Rectal smooth muscle tissue (tissue), 1 donor: ENCODE results near the gene RMDN2.

Experiments
- H3K27ac ChIP-seq: one replicate; pipeline ENCODE4 v1.7.0; 2013; ENCODE audit warnings: low read depth, low read length, inconsistent platforms
- H3K27me3 ChIP-seq: one replicate; pipeline ENCODE4 v1.7.0; 2013; ENCODE audit warnings: low read length; ENCODE audit not compliant: control insufficient read depth, insufficient read depth
- H3K36me3 ChIP-seq: one replicate; pipeline ENCODE4 v1.7.0; 2013; ENCODE audit warnings: low read length; ENCODE audit not compliant: control insufficient read depth, insufficient read depth
- H3K4me1 ChIP-seq: one replicate; pipeline ENCODE4 v1.7.0; 2013; ENCODE audit warnings: low read length; ENCODE audit not compliant: control insufficient read depth, insufficient read depth
- H3K4me3 ChIP-seq: one replicate; pipeline ENCODE4 v1.7.0; 2013; ENCODE audit warnings: low read length
- H3K9ac ChIP-seq: one replicate; pipeline ENCODE4 v1.7.0; 2013; ENCODE audit warnings: low read length

RMDN2 gene

DNA sequence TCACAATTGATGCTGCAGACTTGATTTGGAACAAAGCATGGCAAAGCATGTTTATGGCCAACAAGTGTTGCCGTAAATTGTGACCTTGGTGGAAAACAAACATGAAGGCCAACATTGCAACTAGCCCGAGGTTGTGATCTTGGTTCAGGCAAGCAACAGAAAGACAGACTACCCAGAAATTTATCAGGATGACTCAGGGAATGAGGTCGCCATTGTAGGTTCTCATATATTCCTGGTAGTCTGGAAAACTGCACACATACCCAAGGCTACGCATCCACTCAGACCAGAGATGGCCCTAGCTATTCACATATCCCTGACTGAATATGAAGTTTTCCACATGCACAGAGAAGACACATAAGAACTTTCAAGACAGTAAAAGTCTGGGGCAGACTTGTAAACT is 120.7 kb downstream of the RMDN2 start:
- Histone ChIP-seq H3K4me1 (no peaks in the 10 kb centered on the region), H3K9ac (no peak overlapping the region), H3K36me3 (no peaks in the 10 kb centered on the region)

DNA sequence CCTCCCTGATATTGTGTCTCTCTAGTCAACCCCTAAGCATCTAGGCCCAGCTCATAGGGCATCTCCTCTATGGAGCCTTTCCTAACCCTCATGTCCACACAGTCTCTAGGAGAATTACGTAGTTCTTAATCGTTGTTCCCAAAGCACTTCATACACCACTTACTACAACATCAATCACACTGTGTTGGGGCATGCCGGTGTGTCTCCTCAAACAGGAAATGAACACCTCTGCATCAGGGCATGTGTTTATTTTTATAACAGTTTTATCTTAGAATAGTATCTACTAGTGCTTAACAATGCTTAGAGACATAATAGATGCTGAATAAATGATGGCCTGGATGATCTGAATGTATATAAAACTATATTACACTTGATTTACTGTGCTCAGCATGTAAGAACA is 131.1 kb downstream of the RMDN2 start:
- H3K27ac ChIP-seq = no peak overlapping the region
- no peaks in the 10 kb centered on the region for H3K36me3 ChIP-seq
- H3K4me1 ChIP-seq = no peaks in the 10 kb centered on the region
- H3K4me3 ChIP-seq = no peak overlapping the region
- no peak overlapping the region for H3K9ac ChIP-seq
- H3K27me3 ChIP-seq = no peaks in the 10 kb centered on the region

More for the DNA sequence above, 120.7 kb downstream of the RMDN2 start:
- Histone ChIP-seq H3K4me3 (no peak overlapping the region), H3K27ac (no peak overlapping the region), H3K27me3 (no peaks in the 10 kb centered on the region)

DNA sequence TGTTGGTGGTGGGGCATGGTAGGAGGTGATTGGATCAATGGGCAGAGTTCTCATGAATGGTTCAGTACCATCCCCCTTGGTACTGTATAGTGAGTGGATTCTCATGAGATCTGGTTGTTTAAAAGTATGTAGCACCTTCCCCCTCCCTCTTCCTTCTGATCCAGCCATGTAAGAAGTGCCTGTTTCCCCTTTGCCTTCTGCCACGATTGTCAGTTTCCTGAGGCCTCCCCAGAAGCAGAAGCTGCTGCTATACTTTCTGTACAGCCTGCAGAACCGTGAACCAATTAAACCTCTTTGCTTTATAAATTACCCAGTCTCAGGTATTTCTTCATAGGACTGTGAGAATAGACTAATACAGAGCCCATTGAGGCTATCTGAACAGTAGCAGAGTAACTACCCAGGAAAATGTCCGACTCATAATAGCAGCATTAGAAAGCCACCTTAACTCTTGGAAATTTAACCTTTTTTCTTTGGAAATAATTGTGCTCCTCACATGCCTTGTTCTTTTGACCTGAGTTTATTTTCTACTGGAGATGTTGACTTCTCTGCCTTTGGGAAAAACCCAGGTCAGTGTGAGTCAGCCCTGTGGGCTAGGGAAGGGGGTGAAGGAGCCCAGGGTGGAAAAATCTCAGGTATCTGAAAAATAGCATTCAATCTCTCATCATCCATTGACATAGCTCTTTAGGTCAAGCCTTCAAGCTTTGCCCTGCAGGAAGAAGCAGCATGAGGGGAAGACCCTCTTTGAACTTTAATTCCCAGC is 132.7 kb downstream of the RMDN2 start:
- no peaks in the 10 kb centered on the region for H3K36me3 ChIP-seq
- no peaks in the 10 kb centered on the region for H3K27me3 ChIP-seq
- no peaks in the 10 kb centered on the region for H3K4me1 ChIP-seq
- H3K9ac ChIP-seq = no peak overlapping the region
- H3K27ac ChIP-seq = no peak overlapping the region
- H3K4me3 ChIP-seq = no peak overlapping the region

DNA sequence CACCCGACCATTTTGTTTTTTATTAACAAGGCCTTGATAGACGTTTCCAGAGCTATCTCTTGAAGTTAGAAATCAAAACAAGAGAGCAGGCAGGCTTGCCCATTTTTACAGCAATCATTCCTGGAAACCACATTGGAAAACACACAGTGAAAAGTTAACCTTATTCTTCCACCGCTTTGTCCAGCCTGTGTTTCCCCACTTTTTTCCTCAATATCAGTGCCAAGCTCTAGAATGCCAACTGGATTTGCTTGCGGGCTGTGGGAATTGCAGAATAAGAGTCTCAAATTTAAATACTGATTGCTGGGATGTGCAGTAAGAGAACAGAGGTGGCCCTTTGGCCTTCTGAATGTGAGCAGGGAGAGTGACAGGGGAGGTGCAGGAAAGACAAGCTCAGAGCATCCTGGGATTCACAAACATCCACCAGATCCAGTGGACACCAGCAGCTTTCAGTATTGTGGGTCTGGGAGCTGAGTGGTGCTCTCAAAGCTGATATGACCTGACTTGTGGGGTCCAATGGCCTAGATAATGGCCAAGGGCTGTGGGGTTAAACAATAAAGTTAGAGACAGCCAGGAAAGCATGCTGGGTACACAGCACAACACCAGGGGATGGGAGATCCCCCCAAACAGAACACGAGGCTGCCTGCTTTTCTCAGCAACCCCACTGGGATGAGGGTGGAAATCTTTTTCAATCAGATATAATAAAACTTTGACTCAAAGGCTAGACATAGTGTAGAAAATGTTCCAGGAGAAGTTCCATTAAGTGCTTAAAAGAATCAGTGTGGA is 135.3 kb downstream of the RMDN2 start:
- no peak overlapping the region for H3K9ac ChIP-seq
- H3K27ac ChIP-seq = no peak overlapping the region
- H3K4me3 ChIP-seq = no peak overlapping the region
- no peaks in the 10 kb centered on the region for H3K36me3 ChIP-seq
- H3K27me3 ChIP-seq = no peaks in the 10 kb centered on the region
- H3K4me1 ChIP-seq = no peaks in the 10 kb centered on the region

DNA sequence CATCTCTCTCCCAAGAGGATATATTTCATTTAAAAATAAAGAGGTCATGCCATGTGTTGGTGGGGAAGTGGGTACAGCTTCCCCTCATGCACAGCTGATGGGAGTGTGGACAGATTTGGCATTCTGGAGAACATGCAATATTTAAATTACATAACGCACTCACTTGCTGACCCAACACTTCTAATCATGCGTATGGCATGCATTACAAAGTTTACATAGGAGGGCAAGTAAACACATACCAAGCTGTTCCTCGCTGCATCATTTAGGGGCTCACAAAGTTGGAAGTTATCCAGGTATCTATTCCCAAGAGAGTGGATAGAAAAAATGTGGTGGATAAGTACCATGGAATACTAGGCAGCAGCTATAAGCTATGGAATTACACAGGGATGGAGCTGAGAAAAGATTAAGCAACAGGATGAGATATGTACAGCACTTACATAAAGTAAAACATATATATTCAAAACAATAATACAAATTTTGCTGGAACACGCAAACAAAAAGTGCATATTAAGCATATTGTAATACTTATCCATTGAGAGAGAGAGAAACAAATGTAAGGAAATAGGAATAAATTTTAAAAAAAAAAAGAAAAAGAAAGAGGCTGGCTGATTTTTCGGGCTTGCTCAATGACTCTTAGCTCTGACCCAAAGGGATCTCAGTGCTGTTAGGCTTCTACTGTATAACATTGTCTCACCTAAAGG is 139.9 kb downstream of the RMDN2 start:
- Histone ChIP-seq H3K9ac (no peak overlapping the region), H3K4me1 (no peaks in the 10 kb centered on the region), H3K27me3 (no peaks in the 10 kb centered on the region), H3K36me3 (no peaks in the 10 kb centered on the region), H3K27ac (no peak overlapping the region), H3K4me3 (no peak overlapping the region)

DNA sequence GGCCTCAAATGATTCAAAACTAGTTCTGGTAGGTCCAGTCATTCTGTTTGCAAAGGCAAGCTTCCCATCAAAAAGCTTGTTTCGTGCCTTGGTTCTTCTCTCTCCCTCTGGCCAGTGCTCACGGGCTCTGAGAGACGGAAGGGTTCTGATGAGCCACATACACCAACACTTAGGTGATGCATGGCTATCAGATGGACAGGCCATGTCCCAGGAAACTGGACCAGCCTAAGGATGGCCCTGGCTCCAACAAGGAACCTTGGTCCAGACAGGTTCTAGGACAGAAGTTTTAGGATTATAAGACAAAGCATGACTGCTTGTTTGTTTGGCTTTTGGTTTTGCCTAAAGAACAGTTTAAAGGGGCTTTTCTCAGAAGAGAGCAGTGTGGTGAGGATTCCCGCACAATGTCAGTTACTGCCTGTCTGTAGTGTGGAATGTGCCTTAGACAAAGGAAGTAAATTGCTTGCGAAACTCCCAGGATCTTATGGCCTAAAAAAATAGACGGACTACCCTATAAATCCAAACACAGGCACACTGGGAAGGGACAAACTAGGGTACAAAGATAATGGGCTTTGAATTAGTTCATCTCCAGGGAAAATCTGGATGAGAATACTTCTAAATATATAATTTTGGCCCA is 140.5 kb downstream of the RMDN2 start:
- Histone ChIP-seq H3K27ac (no peak overlapping the region), H3K9ac (no peak overlapping the region), H3K36me3 (no peaks in the 10 kb centered on the region), H3K4me1 (no peaks in the 10 kb centered on the region), H3K27me3 (no peaks in the 10 kb centered on the region), H3K4me3 (no peak overlapping the region)

DNA sequence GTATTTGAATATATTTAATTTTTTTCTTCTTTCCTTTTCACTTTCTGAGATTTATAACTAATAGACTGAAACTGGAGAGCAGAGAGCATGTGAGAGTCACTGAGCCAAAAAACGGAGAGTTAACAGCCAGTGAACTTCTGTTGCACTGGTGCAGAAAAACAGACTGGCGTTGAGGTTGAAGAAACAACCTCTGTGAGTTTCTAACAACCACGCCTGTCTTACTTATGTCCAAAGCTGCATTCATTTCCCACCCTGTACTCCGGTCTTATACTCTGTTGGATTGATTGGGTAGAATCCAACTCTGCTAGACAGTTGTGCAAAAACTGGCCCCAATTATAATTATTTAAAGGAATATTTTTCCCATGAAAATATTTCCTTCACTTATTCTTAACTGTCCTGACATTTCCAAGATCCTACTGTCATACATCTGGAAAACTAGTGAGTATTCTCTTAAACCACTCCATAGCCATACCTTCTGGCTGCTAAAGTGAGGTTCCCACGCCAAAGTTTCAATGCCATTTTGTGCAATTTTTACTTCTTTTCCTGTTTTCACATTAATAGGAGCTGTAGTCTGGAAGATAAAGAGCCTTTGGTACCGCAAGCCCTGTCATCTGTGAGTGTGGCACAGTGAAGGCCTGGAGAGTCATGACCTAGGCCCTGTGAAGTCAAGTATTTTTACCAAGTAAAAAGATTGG is 141.5 kb downstream of the RMDN2 start:
- Histone ChIP-seq H3K9ac (no peak overlapping the region), H3K27ac (no peak overlapping the region), H3K4me3 (no peak overlapping the region), H3K27me3 (no peaks in the 10 kb centered on the region), H3K36me3 (no peaks in the 10 kb centered on the region), H3K4me1 (no peaks in the 10 kb centered on the region)
